ENCODE measurements around the gene MCC.

Gene MCC

DNA sequence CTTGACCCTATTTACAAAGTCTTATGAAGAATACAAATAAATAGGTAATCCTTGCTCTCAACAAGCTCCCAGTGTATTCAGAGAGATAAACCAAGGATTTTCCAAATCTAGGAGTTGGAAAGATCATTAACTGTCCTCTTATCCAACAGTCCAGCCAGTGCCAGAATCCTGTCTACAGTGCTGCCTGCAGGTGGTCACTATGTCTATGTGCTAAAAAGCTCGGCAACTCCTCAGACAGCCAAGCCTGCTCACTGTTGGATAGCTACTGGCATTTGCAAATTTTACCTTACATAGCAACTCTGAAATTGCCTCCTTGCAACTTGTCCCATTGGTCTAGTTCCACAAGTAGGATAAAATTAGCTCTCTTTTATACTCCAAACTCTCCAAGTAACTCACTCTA is 324.2 kb downstream of the MCC start:
- no peak overlapping the region for H3K4me3 ChIP-seq (ENCODE audit: low read depth, low read length)
- TF ChIP-seq CTCF (IDR thresholded peaks at IDR 0.05; ENCODE audit: borderline replicate concordance, insufficient read depth, low read depth, low read length) = no peak

- H3K4me3 ChIP-seq (ENCODE audit: low read depth, low read length) = no peak overlapping the region
- TF ChIP-seq CTCF (IDR thresholded peaks at IDR 0.05; ENCODE audit: borderline replicate concordance, insufficient read depth, low read depth, low read length) = no peak
These were observed 324.9 kb downstream of the MCC start for GRCh38 chr5:113163328-113163727.

DNA sequence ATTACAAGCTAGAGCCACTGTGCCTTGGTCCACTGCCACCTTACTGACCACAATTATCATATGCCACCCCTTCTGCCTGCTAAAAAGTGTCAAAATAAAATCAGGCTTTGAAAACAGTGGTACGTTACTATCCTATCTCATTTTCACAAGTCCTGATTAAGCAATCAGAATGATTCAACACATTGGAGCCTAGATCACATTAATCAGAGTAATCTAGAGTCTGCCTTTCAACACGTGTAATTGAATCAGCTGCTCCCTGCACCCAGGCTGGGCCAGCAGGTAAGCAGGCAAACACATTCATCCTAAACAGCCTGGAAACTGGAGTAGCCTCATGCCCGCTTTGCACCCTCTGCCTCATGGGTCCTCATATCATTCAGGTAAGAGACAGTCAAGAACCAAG is 325.5 kb downstream of the MCC start:
- H3K4me3 ChIP-seq (ENCODE audit: low read depth, low read length) = no peak overlapping the region
- no peak for TF ChIP-seq CTCF (IDR thresholded peaks at IDR 0.05; ENCODE audit: borderline replicate concordance, insufficient read depth, low read depth, low read length)

- no peak for TF ChIP-seq CTCF (IDR thresholded peaks at IDR 0.05; ENCODE audit: borderline replicate concordance, insufficient read depth, low read depth, low read length)
- H3K4me3 ChIP-seq (ENCODE audit: low read depth, low read length) = no peak overlapping the region
These were observed 326.0 kb downstream of the MCC start for GRCh38 chr5:113162208-113162607.

DNA sequence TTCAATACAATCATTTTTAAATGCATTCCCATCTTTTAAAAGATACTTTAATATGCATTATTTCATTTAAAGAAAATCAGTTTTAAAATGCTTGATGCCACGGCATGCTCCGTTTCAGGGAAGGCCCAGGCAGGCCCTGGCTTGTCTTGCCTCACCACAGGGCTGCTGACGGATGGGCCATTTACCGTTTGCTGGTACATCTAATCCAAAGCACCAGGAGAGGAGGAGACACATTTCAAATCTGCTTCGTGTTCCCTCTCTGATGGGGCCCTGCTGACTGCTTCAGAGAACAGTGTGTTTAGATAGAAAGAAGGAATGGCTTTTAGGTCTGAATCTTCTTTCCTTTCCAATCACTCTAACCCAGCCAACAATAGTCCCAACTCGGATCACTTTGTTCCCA is 326.4 kb downstream of the MCC start:
- H3K4me3 ChIP-seq (ENCODE audit: low read depth, low read length) = no peak overlapping the region
- no peak for TF ChIP-seq CTCF (IDR thresholded peaks at IDR 0.05; ENCODE audit: borderline replicate concordance, insufficient read depth, low read depth, low read length)

- no peak for TF ChIP-seq CTCF (IDR thresholded peaks at IDR 0.05; ENCODE audit: borderline replicate concordance, insufficient read depth, low read depth, low read length)
- H3K4me3 ChIP-seq (ENCODE audit: low read depth, low read length) = no peak overlapping the region
These were observed 330.4 kb downstream of the MCC start for GRCh38 chr5:113157886-113158285.

DNA sequence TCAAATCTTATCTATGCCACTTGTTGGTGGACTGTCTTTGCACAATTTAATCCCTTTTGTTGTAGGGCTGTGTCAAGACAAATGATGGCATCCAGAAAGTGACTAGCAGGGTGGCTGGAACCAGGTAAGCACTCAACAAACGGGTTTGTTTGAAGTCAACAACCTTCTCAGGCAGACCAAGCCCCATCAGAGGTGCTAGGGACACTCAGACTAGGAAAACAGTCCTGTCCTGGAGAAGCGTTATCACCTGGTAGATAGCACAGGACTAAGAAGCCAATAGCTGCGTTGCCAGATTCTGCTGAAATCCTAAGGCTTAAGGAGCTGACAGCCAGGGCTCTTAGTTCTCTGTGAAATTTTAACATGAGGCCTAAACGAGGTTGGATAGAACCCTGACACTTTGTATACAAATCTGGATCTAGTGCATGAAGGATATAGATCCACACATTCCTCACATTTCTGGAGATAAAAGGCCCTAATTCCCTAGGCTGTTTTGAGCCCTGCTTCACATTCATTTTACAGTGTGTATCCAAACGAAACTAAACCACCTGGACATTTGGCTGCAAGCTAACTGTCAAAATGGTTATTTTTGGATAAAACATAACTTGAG is 331.9 kb downstream of the MCC start:
- no peak for TF ChIP-seq CTCF (IDR thresholded peaks at IDR 0.05; ENCODE audit: borderline replicate concordance, insufficient read depth, low read depth, low read length)
- H3K4me3 ChIP-seq (ENCODE audit: low read depth, low read length) = no peak overlapping the region
